Astrocyte (in vitro differentiated cells and primary cell): ENCODE measurements around the gene DOCK3.
"Not testable (repeated sequence)": the region's sequence is repeated elsewhere in the genome, so short reads cannot be mapped to it uniquely, and the experiment has no call there.

Experiments
- EZH2 ChIP-seq: IDR thresholded peaks from 2 replicates; pipeline ENCODE4 v1.6.1; 2012; ENCODE audit warnings: mild to moderate bottlenecking, low read length, inconsistent platforms; ENCODE audit not compliant: insufficient read depth
- TF ChIP-seq, protein P1 (sequence below): IDR thresholded peaks from 2 replicates; pipeline ENCODE4 v1.5.1; 2011; ENCODE audit warnings: low read depth, mild to moderate bottlenecking, inconsistent platforms, low read length, moderate library complexity; ENCODE audit not compliant: insufficient read depth

- TF ChIP-seq, protein P1, sequence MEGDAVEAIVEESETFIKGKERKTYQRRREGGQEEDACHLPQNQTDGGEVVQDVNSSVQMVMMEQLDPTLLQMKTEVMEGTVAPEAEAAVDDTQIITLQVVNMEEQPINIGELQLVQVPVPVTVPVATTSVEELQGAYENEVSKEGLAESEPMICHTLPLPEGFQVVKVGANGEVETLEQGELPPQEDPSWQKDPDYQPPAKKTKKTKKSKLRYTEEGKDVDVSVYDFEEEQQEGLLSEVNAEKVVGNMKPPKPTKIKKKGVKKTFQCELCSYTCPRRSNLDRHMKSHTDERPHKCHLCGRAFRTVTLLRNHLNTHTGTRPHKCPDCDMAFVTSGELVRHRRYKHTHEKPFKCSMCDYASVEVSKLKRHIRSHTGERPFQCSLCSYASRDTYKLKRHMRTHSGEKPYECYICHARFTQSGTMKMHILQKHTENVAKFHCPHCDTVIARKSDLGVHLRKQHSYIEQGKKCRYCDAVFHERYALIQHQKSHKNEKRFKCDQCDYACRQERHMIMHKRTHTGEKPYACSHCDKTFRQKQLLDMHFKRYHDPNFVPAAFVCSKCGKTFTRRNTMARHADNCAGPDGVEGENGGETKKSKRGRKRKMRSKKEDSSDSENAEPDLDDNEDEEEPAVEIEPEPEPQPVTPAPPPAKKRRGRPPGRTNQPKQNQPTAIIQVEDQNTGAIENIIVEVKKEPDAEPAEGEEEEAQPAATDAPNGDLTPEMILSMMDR = not testable (repeated sequence)
- not testable (repeated sequence) for TF ChIP-seq EZH2
Measured at GRCh38 chr3:50922071-50922470, 247.3 kb downstream of the DOCK3 start.
